ENCODE data around the gene DUSP16. TPM values are rescaled to one million over a fixed set of nuclear protein-coding genes. Genes with fewer than 3 reads are reported as not detected.
A peak's percentile ranks its signal among the peaks of the same experiment; 100 is the strongest.
"Not testable (repeated sequence)": the region's sequence is repeated elsewhere in the genome, so short reads cannot be mapped to it uniquely, and the experiment has no call there.

The DUSP16 gene
- total RNA-seq, 4 donors from 2014 or later = 16.1 to 47.0 (median 40.0) TPM

- TF ChIP-seq POLR2AphosphoS5 (IDR thresholded peaks at IDR 0.05) = no peak
- TF ChIP-seq POLR2A (IDR thresholded peaks at IDR 0.05) = no peak
- TF ChIP-seq CTCF (IDR thresholded peaks at IDR 0.05) = no peak
- TF ChIP-seq EP300 (IDR thresholded peaks at IDR 0.05; ENCODE audit: low read depth) = no peak
- H3K27me3 ChIP-seq = no peaks in the 10 kb centered on the region
- 82 to 86% methylated on average over 3 of the region's 3 CpGs for WGBS, 2 donors (ENCODE audit: low coverage in 1 of 2)
- no peaks in the 10 kb centered on the region for H3K36me3 ChIP-seq
- H3K27ac ChIP-seq = no peak overlapping the region
- in situ Hi-C loops (cut with MboI; ENCODE audit: low pct_ligation_motif_present in 1 of 4, low pct_unique_long_range_greater_than_20kb in 1 of 4, low sequenced_read_pairs in 3 of 4) = no loop called here
- H3K4me1 ChIP-seq = peaks cover 0 to 3% (median under 1%) of the 10 kb centered on the region in 4 donors
- H3K9me3 ChIP-seq = no peaks in the 10 kb centered on the region
- H3K4me3 ChIP-seq = no peak overlapping the region
- no peak for DNase-seq
- intact Hi-C loops (cut with DNase I; ENCODE audit: low total_unique reads) = no loop called here
These were observed 30.3 kb upstream of the DUSP16 start for GRCh38 chr12:12592930-12593329.

- H3K27me3 ChIP-seq = no peaks in the 10 kb centered on the region
- WGBS, 2 donors (ENCODE audit: low coverage in 1 of 2) = 91 to 100% methylated on average over 3 to 6 of the region's 6 CpGs
These were observed 28.3 kb upstream of the DUSP16 start for GRCh38 chr12:12590961-12591360.

DNA sequence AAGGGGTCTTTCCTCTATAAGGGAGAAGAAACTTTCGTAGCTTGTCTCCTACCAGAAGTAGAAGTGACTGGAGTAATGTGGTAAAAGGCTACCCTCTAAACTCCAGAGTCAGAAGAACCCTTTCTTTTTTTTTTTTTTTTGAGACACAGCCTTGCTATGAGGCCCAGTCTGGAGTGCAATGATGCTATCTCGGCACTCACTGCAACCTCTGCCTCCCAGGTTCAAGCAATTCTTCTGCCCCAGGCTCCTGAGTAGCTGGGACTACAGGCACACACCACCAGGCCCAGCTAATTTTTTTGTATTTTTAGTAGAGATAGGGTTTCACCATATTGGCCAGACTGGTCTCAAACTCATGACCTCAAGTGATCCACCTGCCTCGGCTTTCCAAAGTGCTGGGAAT is 25.8 kb upstream of the DUSP16 start:
- DNase-seq; H3K27ac ChIP-seq; H3K36me3 ChIP-seq; intact Hi-C loops (cut with DNase I; ENCODE audit: low total_unique reads); H3K4me3 ChIP-seq; in situ Hi-C loops (cut with MboI; ENCODE audit: low pct_ligation_motif_present in 1 of 4, low pct_unique_long_range_greater_than_20kb in 1 of 4, low sequenced_read_pairs in 3 of 4); H3K27me3 ChIP-seq; H3K9me3 ChIP-seq: not testable (repeated sequence)
- H3K4me1 ChIP-seq = peaks cover 0 to 40% (median 7%) of the 10 kb centered on the region in 4 donors
- 83 to 84% methylated on average over 2 to 3 of the region's 3 CpGs for WGBS, 2 donors (ENCODE audit: low coverage in 1 of 2)

More at GRCh38 chr12:12590961-12591360, 28.3 kb upstream of the DUSP16 start:
- intact Hi-C loops (cut with DNase I; ENCODE audit: low total_unique reads) (no loop called here), in situ Hi-C loops (cut with MboI; ENCODE audit: low pct_ligation_motif_present in 1 of 4, low pct_unique_long_range_greater_than_20kb in 1 of 4, low sequenced_read_pairs in 3 of 4) (no loop called here)
- H3K4me3 ChIP-seq = no peak overlapping the region
- H3K4me1 ChIP-seq = peaks cover 0 to 23% (median 6%) of the 10 kb centered on the region in 4 donors
- TF ChIP-seq POLR2AphosphoS5 (IDR thresholded peaks at IDR 0.05) (no peak), EP300 (IDR thresholded peaks at IDR 0.05; ENCODE audit: low read depth) (no peak), POLR2A (IDR thresholded peaks at IDR 0.05) (no peak), CTCF (IDR thresholded peaks at IDR 0.05) (no peak)
- H3K27ac ChIP-seq = no peak overlapping the region
- no peaks in the 10 kb centered on the region for H3K9me3 ChIP-seq
- no peaks in the 10 kb centered on the region for H3K36me3 ChIP-seq
- DNase-seq = no peak

DNA sequence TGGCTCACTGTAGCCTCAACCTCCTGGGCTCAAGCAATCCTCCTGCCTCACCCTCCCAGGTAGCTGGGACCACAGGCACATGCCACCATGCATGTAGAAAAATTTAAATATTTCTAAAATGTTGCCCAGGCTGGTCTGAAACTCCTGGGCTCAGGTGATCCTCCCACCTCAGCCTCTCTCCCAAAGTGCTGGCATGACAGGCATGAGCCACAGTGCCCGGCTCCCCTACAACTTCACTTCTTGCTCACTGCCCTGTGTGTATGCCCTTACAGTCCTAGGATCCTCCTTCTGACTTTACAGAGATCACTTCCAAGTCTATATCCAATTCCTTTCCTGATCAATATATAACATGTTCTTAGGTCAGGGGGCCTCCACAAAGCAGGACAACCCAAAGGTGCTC is 25.2 kb upstream of the DUSP16 start:
- DNase-seq = no peak
- peaks cover 0 to 45% (median 8%) of the 10 kb centered on the region in 4 donors for H3K4me1 ChIP-seq
- no peaks in the 10 kb centered on the region for H3K36me3 ChIP-seq
- TF ChIP-seq EP300 (IDR thresholded peaks at IDR 0.05; ENCODE audit: low read depth) (no peak), POLR2A (IDR thresholded peaks at IDR 0.05) (no peak), POLR2AphosphoS5 (IDR thresholded peaks at IDR 0.05) (no peak), CTCF (IDR thresholded peaks at IDR 0.05) (no peak)
- 100% methylated on average over 1 of the region's 1 CpG for WGBS, 2 donors (ENCODE audit: low coverage in 1 of 2)
- in situ Hi-C loops (cut with MboI; ENCODE audit: low pct_ligation_motif_present in 1 of 4, low pct_unique_long_range_greater_than_20kb in 1 of 4, low sequenced_read_pairs in 3 of 4) (no loop called here), intact Hi-C loops (cut with DNase I; ENCODE audit: low total_unique reads) (no loop called here)
- no peaks in the 10 kb centered on the region for H3K9me3 ChIP-seq
- no peak overlapping the region for H3K4me3 ChIP-seq
- H3K27ac ChIP-seq = peak overlapping the region in 3 of 4 donors; percentile 54 to 68 (median 58)
- no peaks in the 10 kb centered on the region for H3K27me3 ChIP-seq

All from transverse colon (tissue), 4 donors.